ENCODE results near the gene DNAJC15.

DNAJC15 gene

GRCh38 chr13:43154839-43155238 lies 131.5 kb downstream of the DNAJC15 start:
- Histone ChIP-seq H3K9me3 (ENCODE audit: insufficient read depth, low read length) (no peaks in the 10 kb centered on the region), H3K27me3 (ENCODE audit: insufficient read depth, insufficient read length) (no peaks in the 10 kb centered on the region), H3K4me3 (ENCODE audit: insufficient read length, low read depth) (no peak overlapping the region), H3K4me1 (ENCODE audit: insufficient read depth, insufficient read length) (no peaks in the 10 kb centered on the region), H3K36me3 (ENCODE audit: insufficient read depth, insufficient read length, low read length) (no peaks in the 10 kb centered on the region), H3K9ac (ENCODE audit: insufficient read length, low read depth) (no peak overlapping the region)
- TF ChIP-seq ZNF274 (IDR thresholded peaks at IDR 0.05; ENCODE audit: low read depth, low read length) = no peak
- no peak for TF ChIP-seq SUZ12 (IDR thresholded peaks at IDR 0.05; ENCODE audit: extremely low read depth, insufficient read depth, insufficient read length)
- no peak for TF ChIP-seq YY1 (IDR thresholded peaks at IDR 0.05; ENCODE audit: insufficient read depth, insufficient read length)
- DNase-seq (ENCODE audit: low read depth, low spot score) = no peak

DNA sequence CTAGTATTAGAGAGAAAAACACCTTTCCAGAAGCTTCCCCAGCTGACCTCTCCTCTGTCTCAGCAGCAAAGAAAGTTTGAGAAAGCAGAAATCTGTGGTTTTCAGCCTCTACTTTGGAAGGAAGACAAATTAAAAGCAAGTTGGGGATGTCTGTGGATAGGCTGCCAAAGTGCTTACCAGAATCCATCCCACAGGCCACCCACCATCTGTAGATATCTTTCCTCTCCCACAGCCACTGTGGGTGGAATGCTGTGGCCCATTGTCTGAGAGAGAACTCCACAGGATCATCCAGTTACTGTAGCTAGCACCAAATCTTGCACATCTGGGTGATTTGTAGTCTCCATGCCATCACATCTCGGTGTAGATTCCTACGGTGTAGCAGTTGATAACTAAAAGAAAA lies 133.5 kb downstream of the DNAJC15 start:
- no peak for DNase-seq (ENCODE audit: low read depth, low spot score)

GRCh38 chr13:43157796-43158195 lies 134.4 kb downstream of the DNAJC15 start:
- DNase-seq (ENCODE audit: low read depth, low spot score) = no peak
- Histone ChIP-seq H3K36me3 (ENCODE audit: insufficient read depth, insufficient read length, low read length) (no peaks in the 10 kb centered on the region), H3K9ac (ENCODE audit: insufficient read length, low read depth) (no peak overlapping the region), H3K4me3 (ENCODE audit: insufficient read length, low read depth) (no peak overlapping the region), H3K4me1 (ENCODE audit: insufficient read depth, insufficient read length) (no peaks in the 10 kb centered on the region), H3K27me3 (ENCODE audit: insufficient read depth, insufficient read length) (no peaks in the 10 kb centered on the region), H3K9me3 (ENCODE audit: insufficient read depth, low read length) (no peaks in the 10 kb centered on the region)
- TF ChIP-seq YY1 (IDR thresholded peaks at IDR 0.05; ENCODE audit: insufficient read depth, insufficient read length) (no peak), ZNF274 (IDR thresholded peaks at IDR 0.05; ENCODE audit: low read depth, low read length) (no peak), SUZ12 (IDR thresholded peaks at IDR 0.05; ENCODE audit: extremely low read depth, insufficient read depth, insufficient read length) (no peak)

More for the DNA sequence above, 133.5 kb downstream of the DNAJC15 start:
- Histone ChIP-seq H3K27me3 (ENCODE audit: insufficient read depth, insufficient read length) (no peaks in the 10 kb centered on the region), H3K9me3 (ENCODE audit: insufficient read depth, low read length) (no peaks in the 10 kb centered on the region), H3K4me1 (ENCODE audit: insufficient read depth, insufficient read length) (no peaks in the 10 kb centered on the region), H3K4me3 (ENCODE audit: insufficient read length, low read depth) (no peak overlapping the region), H3K36me3 (ENCODE audit: insufficient read depth, insufficient read length, low read length) (no peaks in the 10 kb centered on the region), H3K9ac (ENCODE audit: insufficient read length, low read depth) (no peak overlapping the region)
- TF ChIP-seq ZNF274 (IDR thresholded peaks at IDR 0.05; ENCODE audit: low read depth, low read length) = no peak
- no peak for TF ChIP-seq SUZ12 (IDR thresholded peaks at IDR 0.05; ENCODE audit: extremely low read depth, insufficient read depth, insufficient read length)
- no peak for TF ChIP-seq YY1 (IDR thresholded peaks at IDR 0.05; ENCODE audit: insufficient read depth, insufficient read length)

- H3K36me3 ChIP-seq (ENCODE audit: insufficient read depth, insufficient read length, low read length) = no peaks in the 10 kb centered on the region
- H3K27me3 ChIP-seq (ENCODE audit: insufficient read depth, insufficient read length) = no peaks in the 10 kb centered on the region
- no peaks in the 10 kb centered on the region for H3K9me3 ChIP-seq (ENCODE audit: insufficient read depth, low read length)
- DNase-seq (ENCODE audit: low read depth, low spot score) = no peak
- H3K4me1 ChIP-seq (ENCODE audit: insufficient read depth, insufficient read length) = no peaks in the 10 kb centered on the region
- TF ChIP-seq SUZ12 (IDR thresholded peaks at IDR 0.05; ENCODE audit: extremely low read depth, insufficient read depth, insufficient read length) (no peak), ZNF274 (IDR thresholded peaks at IDR 0.05; ENCODE audit: low read depth, low read length) (no peak), YY1 (IDR thresholded peaks at IDR 0.05; ENCODE audit: insufficient read depth, insufficient read length) (no peak)
- H3K9ac ChIP-seq (ENCODE audit: insufficient read length, low read depth) = no peak overlapping the region
- no peak overlapping the region for H3K4me3 ChIP-seq (ENCODE audit: insufficient read length, low read depth)
These were observed 135.1 kb downstream of the DNAJC15 start for GRCh38 chr13:43158516-43158915.

GRCh38 chr13:43159026-43159461 lies 135.7 kb downstream of the DNAJC15 start:
- no peaks in the 10 kb centered on the region for H3K9me3 ChIP-seq (ENCODE audit: insufficient read depth, low read length)
- no peaks in the 10 kb centered on the region for H3K4me1 ChIP-seq (ENCODE audit: insufficient read depth, insufficient read length)
- DNase-seq (ENCODE audit: low read depth, low spot score) = no peak
- no peak overlapping the region for H3K9ac ChIP-seq (ENCODE audit: insufficient read length, low read depth)
- TF ChIP-seq YY1 (IDR thresholded peaks at IDR 0.05; ENCODE audit: insufficient read depth, insufficient read length) (peak; percentile 25), ZNF274 (IDR thresholded peaks at IDR 0.05; ENCODE audit: low read depth, low read length) (no peak), SUZ12 (IDR thresholded peaks at IDR 0.05; ENCODE audit: extremely low read depth, insufficient read depth, insufficient read length) (no peak)
- no peaks in the 10 kb centered on the region for H3K36me3 ChIP-seq (ENCODE audit: insufficient read depth, insufficient read length, low read length)
- no peaks in the 10 kb centered on the region for H3K27me3 ChIP-seq (ENCODE audit: insufficient read depth, insufficient read length)
- H3K4me3 ChIP-seq (ENCODE audit: insufficient read length, low read depth) = no peak overlapping the region
